Stimulated activated CD4-positive, alpha-beta T cell treated with anti-CD3 and anti-CD28 coated beads, Interleukin-4, amount 100 ng/mL, for 24 hours (primary cell): Measurements from ENCODE around the gene CAMP.

ENCODE experiments used
- DNase-seq: peaks from one replicate; pipeline ENCODE4 v3.0.0-alpha.2; 2020

Gene CAMP

GRCh38 chr3:48215019-48215418, 8.3 kb upstream of the CAMP start:
- no peak for DNase-seq

GRCh38 chr3:48215466-48215865, 7.8 kb upstream of the CAMP start:
- DNase-seq = no peak

- no peak for DNase-seq
These were observed 7.4 kb upstream of the CAMP start for GRCh38 chr3:48215876-48216275.

DNA sequence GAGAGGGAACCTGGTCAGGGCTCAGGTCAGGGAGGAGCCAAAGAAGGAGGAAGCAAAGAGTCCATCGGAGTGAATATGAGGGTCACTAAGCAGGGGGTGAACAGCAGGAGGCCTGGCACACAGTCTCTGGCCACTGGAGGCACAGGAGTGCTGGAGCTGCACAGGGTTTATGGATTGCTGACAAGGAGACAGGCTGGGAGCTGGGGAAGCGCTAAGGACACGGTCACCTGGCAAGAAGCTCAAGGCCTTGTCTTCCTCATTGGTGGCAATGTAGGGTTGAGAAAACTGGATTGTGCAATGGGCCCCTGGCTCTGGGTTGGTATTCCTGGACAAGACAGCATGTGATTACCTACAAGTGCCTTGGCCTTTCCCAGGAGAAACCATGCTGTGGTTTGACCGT, 5.8 kb upstream of the CAMP start:
- DNase-seq = no peak

- DNase-seq = no peak
These were observed 4.8 kb upstream of the CAMP start for GRCh38 chr3:48218537-48218936.

DNA sequence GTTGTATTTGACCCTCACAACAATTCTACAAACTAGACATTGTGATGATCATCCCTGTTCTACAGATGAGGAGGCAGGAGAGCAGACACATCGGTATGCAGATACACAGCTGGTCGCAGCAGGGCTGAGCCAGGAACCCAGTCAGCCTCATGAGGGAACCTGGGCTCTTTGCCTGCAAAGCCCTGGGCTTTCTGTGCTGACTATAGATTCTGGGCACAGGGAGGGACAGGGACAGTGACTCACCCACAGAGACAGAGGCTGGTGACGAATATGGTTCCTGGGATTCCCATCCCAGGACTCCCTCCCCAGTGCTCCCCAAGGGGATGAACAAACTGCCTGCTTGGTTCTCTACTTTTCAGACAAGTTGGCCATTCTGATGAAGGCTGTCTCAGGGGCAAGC, 3.8 kb upstream of the CAMP start:
- DNase-seq = no peak

- no peak for DNase-seq
These were observed 2.5 kb upstream of the CAMP start for GRCh38 chr3:48220746-48221145.

DNA sequence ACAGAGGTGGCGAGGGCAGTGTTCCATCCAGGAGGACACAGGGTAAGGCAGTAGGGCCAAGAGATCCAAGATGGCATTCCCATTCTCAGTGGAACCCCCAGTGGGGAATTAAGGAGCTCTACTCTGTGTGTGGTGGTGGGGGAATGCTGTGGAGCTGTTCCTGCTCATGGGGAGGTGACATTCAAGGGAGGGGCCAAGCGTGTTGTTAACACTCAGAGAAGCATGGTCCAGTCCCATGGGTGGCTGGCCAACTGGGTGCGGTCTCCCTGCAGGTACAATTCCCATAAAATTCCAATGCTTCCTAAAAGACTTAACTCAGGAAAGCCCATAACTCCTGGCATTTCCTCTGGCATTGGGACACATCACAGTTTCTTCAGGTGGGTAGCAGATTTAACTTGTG, 2.3 kb downstream of the CAMP start:
- DNase-seq = no peak

DNA sequence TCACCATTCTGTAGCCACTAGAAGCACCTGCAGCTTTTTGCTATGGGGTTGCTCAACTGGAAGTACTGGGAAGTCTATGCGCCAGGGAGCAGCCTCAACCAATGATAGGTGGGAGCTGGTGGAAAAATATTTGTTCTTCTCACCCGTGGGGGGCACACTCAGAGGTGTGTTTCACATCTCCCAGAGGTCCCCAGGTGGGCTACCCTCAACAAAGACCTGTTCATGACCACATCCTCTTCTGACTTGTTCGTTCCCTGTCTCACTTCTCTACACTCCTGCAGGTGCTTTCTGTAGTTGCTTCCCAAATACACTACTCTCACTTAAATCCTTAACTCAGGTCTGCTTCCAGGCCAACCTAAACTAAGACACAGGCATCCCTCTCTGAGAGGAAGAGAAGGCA, 3.6 kb downstream of the CAMP start:
- no peak for DNase-seq

DNA sequence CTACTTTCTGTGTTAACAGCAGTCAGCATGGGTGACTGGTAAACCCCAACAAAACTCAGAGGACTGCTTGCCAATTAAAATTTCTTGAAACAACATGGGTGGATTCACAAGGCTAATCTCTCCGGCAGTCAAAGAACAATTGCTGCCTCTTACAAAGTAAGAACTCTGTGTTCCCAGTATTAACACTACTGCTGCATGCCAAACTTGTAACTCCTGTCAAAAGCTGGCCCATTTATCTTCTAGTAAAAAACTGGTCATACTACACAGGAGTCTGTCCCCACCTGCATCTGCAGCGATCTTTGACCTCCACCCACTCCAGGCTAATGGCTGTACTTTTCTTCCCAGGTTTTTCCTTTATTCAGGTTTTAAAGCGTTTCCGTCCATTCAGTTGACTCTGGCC, 8.9 kb downstream of the CAMP start:
- no peak for DNase-seq

GRCh38 chr3:48232734-48233133, 9.4 kb downstream of the CAMP start:
- peak; percentile 69 for DNase-seq

GRCh38 chr3:48233542-48233941, 10.2 kb downstream of the CAMP start:
- DNase-seq = no peak

DNA sequence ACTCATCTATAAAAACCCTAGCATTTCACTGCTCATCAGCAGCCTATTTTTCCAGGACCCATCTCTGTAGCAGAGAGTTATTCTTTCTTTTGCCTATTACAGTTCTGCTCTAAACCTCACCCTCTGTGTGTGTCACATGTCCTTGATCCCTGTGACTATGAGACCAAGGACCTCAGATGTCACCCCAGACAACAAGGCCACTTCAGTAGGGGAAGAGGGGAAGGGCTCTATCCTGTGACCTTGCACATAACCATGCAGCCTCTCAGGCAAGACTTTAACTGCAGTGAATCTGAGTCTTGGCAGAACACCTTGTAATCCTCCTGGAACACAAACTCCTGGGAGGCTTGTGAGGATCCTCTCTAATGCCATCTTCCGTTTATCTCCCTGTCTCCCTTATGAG, 13.2 kb downstream of the CAMP start:
- no peak for DNase-seq

DNA sequence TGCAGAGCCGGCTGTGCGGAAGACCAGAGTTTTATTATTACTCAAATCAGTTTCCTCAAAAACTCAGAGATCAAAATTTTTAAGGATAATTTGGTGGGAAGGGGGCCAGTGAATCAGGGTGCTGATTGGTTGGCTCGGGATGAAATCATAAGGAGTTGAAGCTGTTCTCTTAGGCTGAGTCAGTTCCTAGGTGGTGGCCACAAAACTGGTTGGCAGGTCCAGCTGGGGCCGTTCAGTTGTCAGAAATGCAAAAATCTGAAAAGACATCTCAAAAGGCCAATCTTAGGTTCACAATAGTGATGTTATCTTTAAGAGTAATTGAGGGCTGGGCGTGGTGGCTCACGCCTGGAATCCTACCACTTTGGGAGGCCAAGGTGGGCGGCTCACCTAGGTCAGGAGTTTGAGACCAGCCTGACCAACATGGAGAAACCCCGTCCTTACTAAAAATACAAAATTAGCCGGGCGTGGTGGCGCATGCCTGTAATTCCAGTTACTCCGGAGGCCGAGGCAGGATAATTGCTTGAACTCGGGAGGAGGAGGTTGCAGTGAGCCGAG, 15.3 kb downstream of the CAMP start:
- no peak for DNase-seq

DNA sequence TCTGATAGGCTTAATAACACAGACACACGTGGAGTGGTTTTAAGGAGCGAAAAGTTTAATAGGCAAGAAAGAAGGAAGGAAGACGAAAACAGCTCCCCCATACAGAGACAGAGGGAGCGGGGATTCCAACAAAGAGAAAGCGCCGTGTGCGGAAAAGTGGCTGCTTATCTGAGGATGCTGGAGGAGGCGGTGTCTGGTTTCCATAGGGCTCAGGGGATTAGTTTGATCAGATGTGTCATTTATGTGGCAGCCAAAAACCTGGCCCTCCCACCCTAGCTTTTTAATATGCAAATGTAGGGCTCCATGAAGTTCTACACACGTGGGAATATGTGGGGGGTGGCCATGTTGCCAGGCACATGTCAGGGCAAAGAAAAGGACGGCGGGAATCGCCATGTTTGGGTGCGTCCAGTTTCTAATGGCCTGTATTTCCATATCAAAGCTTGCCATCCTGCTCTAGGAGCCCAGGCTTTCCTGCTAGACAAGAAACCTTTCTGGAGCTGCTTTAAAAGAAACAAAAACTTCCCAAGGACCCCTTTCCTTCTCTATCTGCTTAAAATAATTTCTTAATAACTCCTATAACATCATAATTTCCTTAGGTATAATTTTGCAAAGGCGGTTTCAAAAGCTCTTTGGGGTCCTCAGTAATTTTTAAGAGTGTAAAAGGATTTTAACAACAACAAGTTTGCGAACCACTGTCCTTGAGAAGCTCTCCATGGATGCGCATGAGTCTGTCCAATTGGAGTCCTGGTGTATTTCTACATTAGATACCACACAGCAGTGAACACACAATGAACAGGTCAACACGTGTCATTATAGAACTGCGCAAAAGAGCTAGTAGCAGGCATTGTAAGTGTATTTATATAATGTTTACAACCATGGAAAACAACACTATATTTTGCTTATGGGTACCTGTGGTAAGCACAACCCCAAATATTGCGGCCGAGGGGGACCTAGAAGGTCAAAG, 17.0 kb downstream of the CAMP start:
- DNase-seq = no peak

- DNase-seq = peak; percentile 9
These were observed 18.6 kb downstream of the CAMP start for GRCh38 chr3:48241796-48242455.

- no peak for DNase-seq
These were observed 20.6 kb downstream of the CAMP start for GRCh38 chr3:48243886-48244285.

GRCh38 chr3:48244461-48244860, 21.2 kb downstream of the CAMP start:
- DNase-seq = no peak

- no peak for DNase-seq
These were observed 21.8 kb downstream of the CAMP start for GRCh38 chr3:48245136-48245535.

- no peak for DNase-seq
These were observed 24.1 kb downstream of the CAMP start for GRCh38 chr3:48247401-48247811.

DNA sequence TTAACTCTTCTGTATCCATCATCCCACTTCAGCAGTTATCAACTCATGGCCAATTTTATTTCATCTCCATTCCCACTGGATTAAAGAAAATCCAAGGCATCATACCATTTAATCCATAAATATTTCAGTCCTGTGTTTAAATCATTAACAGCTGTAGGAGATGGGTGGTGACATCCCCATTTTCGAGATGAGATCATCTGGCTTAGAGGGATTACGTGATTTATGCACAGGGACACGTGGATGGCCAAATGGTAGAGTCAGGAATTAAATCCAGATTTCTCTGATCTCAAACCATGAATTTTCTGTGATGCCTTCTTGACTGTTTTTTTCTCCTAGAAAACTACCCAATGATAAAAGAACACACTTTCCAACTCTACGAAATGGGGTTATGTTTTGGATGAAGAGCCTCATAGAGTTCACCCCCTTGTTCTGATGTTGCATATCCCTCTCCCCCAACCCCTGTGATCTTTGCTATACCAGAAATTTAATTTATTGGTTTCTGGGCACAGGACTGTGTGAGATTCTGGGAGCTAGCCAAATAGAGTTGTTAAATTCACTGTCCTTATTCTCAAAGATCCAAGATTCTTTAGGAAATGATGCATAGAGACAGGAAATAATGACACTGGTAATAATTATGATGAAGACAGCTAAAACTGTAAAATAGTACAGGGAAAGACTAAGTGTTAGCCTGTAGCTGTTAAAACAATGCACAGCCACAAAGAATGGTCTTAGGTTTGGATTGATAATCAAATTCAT, 25.0 kb downstream of the CAMP start:
- no peak for DNase-seq

- DNase-seq = no peak
These were observed 33.3 kb downstream of the CAMP start for GRCh38 chr3:48256557-48256956.

- no peak for DNase-seq
These were observed 35.2 kb downstream of the CAMP start for GRCh38 chr3:48258530-48258929.
